ENCODE data around the gene CGN.

The CGN gene

DNA sequence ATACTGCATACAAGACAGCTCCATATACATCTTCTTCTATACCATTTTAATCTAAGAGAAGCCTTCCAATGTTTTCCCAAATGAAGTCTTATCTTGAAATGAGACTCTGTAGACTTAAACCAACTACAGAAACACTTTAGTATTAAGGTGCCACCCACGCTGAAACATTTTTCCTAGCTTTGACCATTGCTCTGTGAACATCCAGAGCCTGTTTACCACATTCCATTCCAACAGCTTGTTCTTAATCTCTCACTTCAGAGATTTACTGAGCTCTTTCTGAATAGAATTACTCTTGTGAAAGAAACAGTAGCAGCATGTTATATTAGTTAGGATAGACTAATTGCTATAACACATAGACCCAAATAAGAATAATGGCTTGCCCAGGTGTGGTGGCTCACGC lies 32.3 kb upstream of the CGN start:
- Histone ChIP-seq H3K9me3 (ENCODE audit: control insufficient read depth, low read length) (peaks cover 8% of the 10 kb centered on the region), H3K27ac (ENCODE audit: low read depth, low read length, severe bottlenecking) (no peak overlapping the region)
- WGBS, 2 experiments (ENCODE audit: insufficient coverage in 2 of 2): 100% methylated on average over 1 of the region's 2 CpGs; no CpG with 5 or more reads in 1 of the 2 experiments

GRCh38 chr1:151479462-151479861 lies 31.7 kb upstream of the CGN start:
- Histone ChIP-seq H3K9me3 (ENCODE audit: control insufficient read depth, low read length) (peaks cover 8% of the 10 kb centered on the region), H3K27ac (ENCODE audit: low read depth, low read length, severe bottlenecking) (no peak overlapping the region), H3K36me3 (ENCODE audit: control insufficient read depth, insufficient read depth, low read length) (no peaks in the 10 kb centered on the region), H3K4me3 (ENCODE audit: extremely low read depth, insufficient read depth, low read length, poor library complexity, severe bottlenecking) (no peak overlapping the region), H3K4me1 (ENCODE audit: control insufficient read depth, insufficient read depth, low read length, poor library complexity, severe bottlenecking) (peaks cover 4% of the 10 kb centered on the region)
- 97 to 100% methylated on average over 3 of the region's 5 CpGs for WGBS, 2 experiments (ENCODE audit: insufficient coverage in 2 of 2)

More for the DNA sequence above, 32.3 kb upstream of the CGN start:
- Histone ChIP-seq H3K4me1 (ENCODE audit: control insufficient read depth, insufficient read depth, low read length, poor library complexity, severe bottlenecking) (peaks cover 4% of the 10 kb centered on the region), H3K36me3 (ENCODE audit: control insufficient read depth, insufficient read depth, low read length) (no peaks in the 10 kb centered on the region), H3K4me3 (ENCODE audit: extremely low read depth, insufficient read depth, low read length, poor library complexity, severe bottlenecking) (no peak overlapping the region)

DNA sequence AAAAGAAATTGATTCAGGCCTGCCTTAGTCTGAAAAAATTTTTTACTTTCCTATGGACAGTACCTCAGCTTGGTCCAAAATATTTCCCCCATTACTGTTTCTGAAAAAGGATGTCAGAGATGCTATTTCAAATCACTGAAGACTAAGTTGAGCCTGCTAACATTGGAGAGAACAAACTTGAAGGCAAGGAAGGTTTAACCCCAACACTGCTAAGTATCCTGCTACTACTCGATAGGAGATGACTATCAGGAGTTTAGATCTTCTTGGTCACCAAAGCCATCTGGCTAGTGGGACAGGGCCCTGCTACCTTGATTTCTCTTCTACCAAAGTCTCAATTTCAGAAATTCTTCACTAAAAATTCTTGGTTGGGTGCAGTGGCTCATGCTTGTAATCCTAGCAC lies 29.2 kb upstream of the CGN start:
- Histone ChIP-seq H3K27ac (ENCODE audit: low read depth, low read length, severe bottlenecking) (no peak overlapping the region), H3K4me1 (ENCODE audit: control insufficient read depth, insufficient read depth, low read length, poor library complexity, severe bottlenecking) (peaks cover 4% of the 10 kb centered on the region), H3K36me3 (ENCODE audit: control insufficient read depth, insufficient read depth, low read length) (no peaks in the 10 kb centered on the region), H3K9me3 (ENCODE audit: control insufficient read depth, low read length) (peaks cover 8% of the 10 kb centered on the region), H3K4me3 (ENCODE audit: extremely low read depth, insufficient read depth, low read length, poor library complexity, severe bottlenecking) (no peak overlapping the region)
- 100% methylated on average over 1 of the region's 1 CpG for WGBS, 2 experiments (ENCODE audit: insufficient coverage in 2 of 2)

GRCh38 chr1:151485685-151486255 lies 25.4 kb upstream of the CGN start:
- no peaks in the 10 kb centered on the region for H3K4me1 ChIP-seq (ENCODE audit: control insufficient read depth, insufficient read depth, low read length, poor library complexity, severe bottlenecking)
- no peak overlapping the region for H3K4me3 ChIP-seq (ENCODE audit: extremely low read depth, insufficient read depth, low read length, poor library complexity, severe bottlenecking)
- no peaks in the 10 kb centered on the region for H3K36me3 ChIP-seq (ENCODE audit: control insufficient read depth, insufficient read depth, low read length)
- no peak overlapping the region for H3K27ac ChIP-seq (ENCODE audit: low read depth, low read length, severe bottlenecking)
- H3K9me3 ChIP-seq (ENCODE audit: control insufficient read depth, low read length): peaks cover 8% of the 10 kb centered on the region
- WGBS, 2 experiments (ENCODE audit: insufficient coverage in 2 of 2): 56 to 58% methylated on average over 4 of the region's 5 CpGs

- no peak overlapping the region for H3K4me3 ChIP-seq (ENCODE audit: extremely low read depth, insufficient read depth, low read length, poor library complexity, severe bottlenecking)
- H3K27ac ChIP-seq (ENCODE audit: low read depth, low read length, severe bottlenecking): no peak overlapping the region
- H3K4me1 ChIP-seq (ENCODE audit: control insufficient read depth, insufficient read depth, low read length, poor library complexity, severe bottlenecking): peaks cover 1% of the 10 kb centered on the region
- H3K9me3 ChIP-seq (ENCODE audit: control insufficient read depth, low read length): peaks cover 8% of the 10 kb centered on the region
- no peaks in the 10 kb centered on the region for H3K36me3 ChIP-seq (ENCODE audit: control insufficient read depth, insufficient read depth, low read length)
- WGBS, 2 experiments (ENCODE audit: insufficient coverage in 2 of 2): 75% methylated on average over 1 of the region's 1 CpG; no CpG with 5 or more reads in 1 of the 2 experiments
These were observed 24.6 kb upstream of the CGN start for GRCh38 chr1:151486557-151486956.

DNA sequence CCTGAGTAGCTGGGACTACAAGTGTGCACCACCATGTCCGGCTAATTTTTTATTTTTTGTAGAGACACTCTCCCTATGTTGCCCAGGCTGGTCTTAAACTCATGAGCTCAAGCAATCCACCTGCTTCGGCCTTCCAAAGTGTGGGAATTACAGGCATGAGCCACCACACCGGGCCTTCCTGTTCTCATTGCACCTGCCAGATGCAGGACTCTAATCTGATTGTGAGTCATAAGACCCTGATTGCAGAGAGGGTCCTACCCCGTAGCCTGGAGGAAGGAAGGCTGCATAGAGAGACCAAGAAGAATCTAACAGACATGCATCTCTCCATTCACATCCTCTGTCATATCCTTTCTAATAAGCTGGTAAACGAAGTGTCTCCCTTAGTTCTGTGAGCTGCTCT lies 19.5 kb upstream of the CGN start:
- H3K9me3 ChIP-seq (ENCODE audit: control insufficient read depth, low read length): no peaks in the 10 kb centered on the region
- no peak overlapping the region for H3K4me3 ChIP-seq (ENCODE audit: extremely low read depth, insufficient read depth, low read length, poor library complexity, severe bottlenecking)
- WGBS, 2 experiments (ENCODE audit: insufficient coverage in 2 of 2): 88 to 93% methylated on average over 3 to 4 of the region's 5 CpGs
- H3K4me1 ChIP-seq (ENCODE audit: control insufficient read depth, insufficient read depth, low read length, poor library complexity, severe bottlenecking): peaks cover 11% of the 10 kb centered on the region
- H3K36me3 ChIP-seq (ENCODE audit: control insufficient read depth, insufficient read depth, low read length): no peaks in the 10 kb centered on the region
- no peak overlapping the region for H3K27ac ChIP-seq (ENCODE audit: low read depth, low read length, severe bottlenecking)

DNA sequence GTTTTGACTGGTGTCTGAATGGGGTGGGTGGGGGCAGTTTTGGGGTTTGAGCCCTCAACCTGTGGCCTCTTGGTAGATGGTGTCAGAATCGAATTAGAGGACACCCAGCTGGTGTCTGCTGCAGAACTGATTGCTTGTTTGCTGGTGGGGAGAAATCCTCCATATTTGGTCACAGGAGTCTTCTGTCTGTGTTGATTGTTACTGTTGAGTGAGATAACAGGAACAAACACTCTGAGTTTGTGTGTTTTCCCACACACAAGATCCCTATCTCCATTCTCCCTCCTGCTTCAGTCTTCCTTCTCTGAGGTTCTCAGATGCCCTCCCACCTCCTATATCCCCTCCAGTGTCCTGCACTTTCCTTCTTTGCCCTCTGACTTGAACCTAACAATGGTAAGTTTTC lies 19.1 kb upstream of the CGN start:
- Histone ChIP-seq H3K4me1 (ENCODE audit: control insufficient read depth, insufficient read depth, low read length, poor library complexity, severe bottlenecking) (peaks cover 11% of the 10 kb centered on the region), H3K27ac (ENCODE audit: low read depth, low read length, severe bottlenecking) (no peak overlapping the region), H3K36me3 (ENCODE audit: control insufficient read depth, insufficient read depth, low read length) (no peaks in the 10 kb centered on the region), H3K9me3 (ENCODE audit: control insufficient read depth, low read length) (no peaks in the 10 kb centered on the region), H3K4me3 (ENCODE audit: extremely low read depth, insufficient read depth, low read length, poor library complexity, severe bottlenecking) (no peak overlapping the region)
- WGBS, 2 experiments (ENCODE audit: insufficient coverage in 2 of 2): 67% methylated on average over 1 of the region's 1 CpG; no CpG with 5 or more reads in 1 of the 2 experiments

- Histone ChIP-seq H3K4me3 (ENCODE audit: extremely low read depth, insufficient read depth, low read length, poor library complexity, severe bottlenecking) (no peak overlapping the region), H3K27ac (ENCODE audit: low read depth, low read length, severe bottlenecking) (no peak overlapping the region), H3K36me3 (ENCODE audit: control insufficient read depth, insufficient read depth, low read length) (no peaks in the 10 kb centered on the region), H3K9me3 (ENCODE audit: control insufficient read depth, low read length) (no peaks in the 10 kb centered on the region), H3K4me1 (ENCODE audit: control insufficient read depth, insufficient read depth, low read length, poor library complexity, severe bottlenecking) (peaks cover 11% of the 10 kb centered on the region)
- 91 to 95% methylated on average over 3 of the region's 3 CpGs for WGBS, 2 experiments (ENCODE audit: insufficient coverage in 2 of 2)
These were observed 18.1 kb upstream of the CGN start for GRCh38 chr1:151493042-151493441.

DNA sequence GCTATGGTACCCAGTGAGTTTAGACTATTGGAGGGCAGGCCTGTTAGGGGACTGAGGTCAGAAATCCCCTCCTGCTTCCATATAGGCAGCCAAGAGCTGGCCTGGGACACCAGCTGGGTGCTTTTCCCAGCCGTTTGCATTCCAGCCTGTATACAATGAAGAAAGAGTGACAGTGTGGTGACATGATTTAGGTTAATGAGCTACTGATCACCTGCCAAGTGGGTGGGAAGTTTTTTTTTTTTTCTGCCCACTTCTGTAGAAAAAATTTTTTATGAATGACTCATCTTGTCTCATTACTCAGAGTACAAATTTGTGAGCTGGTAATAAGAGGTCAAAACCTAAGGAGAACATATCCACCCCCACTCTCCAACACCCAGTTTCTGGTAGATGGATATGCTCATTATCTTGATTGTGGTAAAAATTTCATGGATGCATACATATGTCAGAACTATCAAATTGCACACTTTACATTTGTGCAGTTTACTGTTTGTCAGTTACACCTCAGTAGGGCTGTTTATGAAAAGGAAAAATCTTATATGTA lies 16.4 kb upstream of the CGN start:
- Histone ChIP-seq H3K4me3 (ENCODE audit: extremely low read depth, insufficient read depth, low read length, poor library complexity, severe bottlenecking) (no peak overlapping the region), H3K9me3 (ENCODE audit: control insufficient read depth, low read length) (no peaks in the 10 kb centered on the region), H3K27ac (ENCODE audit: low read depth, low read length, severe bottlenecking) (no peak overlapping the region), H3K4me1 (ENCODE audit: control insufficient read depth, insufficient read depth, low read length, poor library complexity, severe bottlenecking) (peaks cover 11% of the 10 kb centered on the region), H3K36me3 (ENCODE audit: control insufficient read depth, insufficient read depth, low read length) (no peaks in the 10 kb centered on the region)
- WGBS, 2 experiments (ENCODE audit: insufficient coverage in 2 of 2): no CpG with 5 or more reads among the region's 1 CpG

DNA sequence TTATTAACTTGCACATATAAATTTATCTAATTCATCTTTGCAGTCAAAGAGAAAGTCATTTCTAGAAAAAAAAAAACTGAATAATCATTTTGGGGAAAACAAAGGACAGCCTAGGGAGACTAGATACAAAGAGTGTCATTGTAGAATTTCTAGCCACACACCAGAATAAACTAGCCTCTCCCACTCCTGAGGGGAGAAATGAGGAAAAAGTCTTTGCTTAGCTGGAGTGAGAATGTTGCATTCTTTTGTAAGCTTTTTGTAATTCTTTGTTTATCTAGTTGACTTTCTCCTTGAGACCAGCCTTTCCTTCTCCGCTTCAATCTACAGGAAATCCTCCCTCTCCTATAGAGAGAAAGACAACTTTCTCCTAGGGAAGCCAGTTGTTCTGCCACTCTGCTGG lies 15.9 kb upstream of the CGN start:
- 88% methylated on average over 1 of the region's 1 CpG; no CpG with 5 or more reads in 1 of the 2 experiments for WGBS, 2 experiments (ENCODE audit: insufficient coverage in 2 of 2)
- no peaks in the 10 kb centered on the region for H3K36me3 ChIP-seq (ENCODE audit: control insufficient read depth, insufficient read depth, low read length)
- H3K4me1 ChIP-seq (ENCODE audit: control insufficient read depth, insufficient read depth, low read length, poor library complexity, severe bottlenecking): peaks cover 11% of the 10 kb centered on the region
- H3K9me3 ChIP-seq (ENCODE audit: control insufficient read depth, low read length): no peaks in the 10 kb centered on the region
- no peak overlapping the region for H3K27ac ChIP-seq (ENCODE audit: low read depth, low read length, severe bottlenecking)
- H3K4me3 ChIP-seq (ENCODE audit: extremely low read depth, insufficient read depth, low read length, poor library complexity, severe bottlenecking): no peak overlapping the region

DNA sequence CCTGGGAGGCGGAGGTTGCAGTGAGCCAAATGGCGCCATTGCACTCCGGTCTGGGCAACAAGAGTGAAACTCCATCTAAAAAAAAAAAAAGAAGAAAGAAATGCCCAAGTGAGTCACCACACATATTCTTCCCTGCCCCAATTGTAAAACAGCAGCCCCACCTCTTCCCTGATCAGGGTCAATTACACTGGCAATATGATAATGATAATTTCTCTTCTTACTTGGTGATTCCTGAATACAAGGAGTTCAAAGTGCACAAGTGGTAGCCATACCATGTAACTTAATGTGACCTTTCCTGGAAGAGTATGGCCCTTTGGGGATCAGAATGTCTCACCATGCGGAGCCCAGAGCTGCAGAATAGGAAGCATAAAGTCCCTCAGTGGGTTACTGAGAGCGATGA lies 11.8 kb upstream of the CGN start:
- H3K27ac ChIP-seq (ENCODE audit: low read depth, low read length, severe bottlenecking): no peak overlapping the region
- no peaks in the 10 kb centered on the region for H3K36me3 ChIP-seq (ENCODE audit: control insufficient read depth, insufficient read depth, low read length)
- H3K9me3 ChIP-seq (ENCODE audit: control insufficient read depth, low read length): no peaks in the 10 kb centered on the region
- H3K4me1 ChIP-seq (ENCODE audit: control insufficient read depth, insufficient read depth, low read length, poor library complexity, severe bottlenecking): peaks cover 14% of the 10 kb centered on the region
- H3K4me3 ChIP-seq (ENCODE audit: extremely low read depth, insufficient read depth, low read length, poor library complexity, severe bottlenecking): no peak overlapping the region
- 97 to 100% methylated on average over 3 to 4 of the region's 5 CpGs for WGBS, 2 experiments (ENCODE audit: insufficient coverage in 2 of 2)

Data from mesodermal cell (in vitro differentiated cells).